Activated CD4-positive, alpha-beta T cell treated with anti-CD3 and anti-CD28 coated beads for 24 hours (primary cell): ENCODE measurements around the gene SIRT7.
A peak's percentile ranks its signal among the peaks of the same experiment; 100 is the strongest.
"Not testable (repeated sequence)": the region's sequence is repeated elsewhere in the genome, so short reads cannot be mapped to it uniquely, and the experiment has no call there.

ENCODE experiments used
- DNase-seq, 2 donors: peaks; one replicate each; pipeline ENCODE4 v3.0.0-alpha.2; 2020; ENCODE audit warnings: low read depth in 2 of 2

SIRT7 gene

GRCh38 chr17:81920612-81921536 lies 2.9 kb upstream of the SIRT7 start:
- DNase-seq: no peak

GRCh38 chr17:81918832-81919545 lies 1.0 kb upstream of the SIRT7 start:
- no peak for DNase-seq

- DNase-seq: not testable (repeated sequence)
These were observed 325 bp upstream of the SIRT7 start for GRCh38 chr17:81918333-81918669.

DNA sequence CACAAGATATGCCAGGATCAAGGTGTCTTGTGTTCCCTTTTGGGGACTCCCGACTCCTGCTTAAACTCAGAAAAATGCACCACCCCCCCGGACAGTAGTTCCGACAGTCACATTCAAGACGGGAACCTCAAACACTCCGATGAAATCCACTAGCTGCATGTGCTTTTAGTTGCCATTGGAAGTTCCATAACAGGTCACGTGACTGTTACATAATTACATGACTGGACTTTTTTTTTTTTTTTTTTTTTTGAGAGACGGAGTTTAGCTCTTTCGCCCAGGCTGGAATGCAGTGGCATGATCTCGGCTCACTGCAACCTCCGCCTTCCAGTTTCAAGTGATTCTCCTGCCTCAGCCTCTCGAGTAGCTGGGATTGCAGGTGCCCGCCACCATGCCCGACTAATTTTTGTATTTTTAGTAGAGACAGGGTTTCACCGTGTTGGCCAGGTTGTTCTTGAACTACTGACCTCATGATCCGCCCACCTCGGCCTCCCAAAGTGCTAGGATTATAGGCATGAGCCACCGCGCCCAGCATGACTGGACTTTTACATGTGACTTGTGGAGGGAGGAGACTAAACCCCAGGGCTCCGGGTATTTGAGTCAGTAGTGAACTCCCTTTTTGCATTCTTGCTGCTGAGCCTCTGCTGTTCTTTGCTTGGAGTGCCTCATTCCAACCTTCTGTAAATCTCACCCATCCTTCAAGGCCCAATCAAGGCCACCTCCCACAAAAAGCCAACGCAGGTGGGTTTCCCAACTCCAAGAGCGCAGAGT lies 1.6 kb downstream of the SIRT7 start:
- DNase-seq: no peak

- DNase-seq: no peak
These were observed 2.6 kb downstream of the SIRT7 start for GRCh38 chr17:81915331-81915730.

GRCh38 chr17:81914103-81914850 lies 3.7 kb downstream of the SIRT7 start:
- no peak for DNase-seq

GRCh38 chr17:81913394-81914102 lies 4.4 kb downstream of the SIRT7 start:
- no peak for DNase-seq

- no peak for DNase-seq
These were observed 5.3 kb downstream of the SIRT7 start for GRCh38 chr17:81912441-81913309.

DNA sequence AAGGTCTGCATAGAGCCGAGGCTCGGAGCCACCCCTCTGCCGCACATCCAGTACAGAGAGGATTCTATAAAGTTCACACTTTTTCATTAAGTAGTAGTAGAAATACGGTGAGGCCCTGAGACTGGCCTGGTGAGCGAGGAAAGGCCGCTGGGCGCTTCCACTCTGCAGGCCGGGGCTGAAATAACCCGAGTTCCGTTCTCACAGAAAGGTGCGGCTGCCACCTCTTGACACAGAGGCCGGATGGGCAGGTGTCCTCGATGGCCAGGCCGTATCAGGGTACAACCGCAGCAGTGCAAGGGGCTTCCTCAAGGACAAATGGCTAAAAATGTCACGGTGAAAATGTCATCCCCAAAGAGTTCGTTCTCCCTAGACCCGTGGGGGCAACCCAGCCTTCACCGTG lies 6.0 kb downstream of the SIRT7 start:
- DNase-seq: no peak

- DNase-seq: peak; percentile 88 to 94
These were observed 6.6 kb downstream of the SIRT7 start, which contains the start of gene PCYT2 for GRCh38 chr17:81911277-81911961. Gene PCYT2 (minus strand): TSS chr17:81911399. CDS start chr17:81911355, 44 bp downstream.

DNA sequence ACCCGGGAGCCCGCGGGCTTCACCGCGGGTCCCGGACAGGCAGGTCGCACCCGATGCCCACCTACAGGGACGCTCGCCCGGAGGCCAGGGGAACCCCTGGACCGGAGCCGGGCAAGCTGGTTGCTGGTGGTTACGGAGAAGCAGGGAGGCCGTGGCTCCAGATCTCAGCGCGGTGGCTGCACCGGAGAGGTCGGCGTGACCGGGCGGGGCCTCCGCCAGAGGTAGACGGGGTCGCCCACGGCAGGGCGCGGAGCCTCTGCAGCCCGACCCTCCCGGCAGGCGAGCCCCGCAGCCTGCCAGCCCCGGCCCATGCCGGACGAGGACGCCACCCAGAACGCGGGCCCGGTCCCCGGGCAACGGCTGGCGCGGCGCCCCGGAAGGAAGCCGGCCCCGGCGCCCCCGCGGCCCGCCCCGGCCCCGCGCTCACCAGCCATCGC lies 7.1 kb downstream of the SIRT7 start:
- DNase-seq: no peak

DNA sequence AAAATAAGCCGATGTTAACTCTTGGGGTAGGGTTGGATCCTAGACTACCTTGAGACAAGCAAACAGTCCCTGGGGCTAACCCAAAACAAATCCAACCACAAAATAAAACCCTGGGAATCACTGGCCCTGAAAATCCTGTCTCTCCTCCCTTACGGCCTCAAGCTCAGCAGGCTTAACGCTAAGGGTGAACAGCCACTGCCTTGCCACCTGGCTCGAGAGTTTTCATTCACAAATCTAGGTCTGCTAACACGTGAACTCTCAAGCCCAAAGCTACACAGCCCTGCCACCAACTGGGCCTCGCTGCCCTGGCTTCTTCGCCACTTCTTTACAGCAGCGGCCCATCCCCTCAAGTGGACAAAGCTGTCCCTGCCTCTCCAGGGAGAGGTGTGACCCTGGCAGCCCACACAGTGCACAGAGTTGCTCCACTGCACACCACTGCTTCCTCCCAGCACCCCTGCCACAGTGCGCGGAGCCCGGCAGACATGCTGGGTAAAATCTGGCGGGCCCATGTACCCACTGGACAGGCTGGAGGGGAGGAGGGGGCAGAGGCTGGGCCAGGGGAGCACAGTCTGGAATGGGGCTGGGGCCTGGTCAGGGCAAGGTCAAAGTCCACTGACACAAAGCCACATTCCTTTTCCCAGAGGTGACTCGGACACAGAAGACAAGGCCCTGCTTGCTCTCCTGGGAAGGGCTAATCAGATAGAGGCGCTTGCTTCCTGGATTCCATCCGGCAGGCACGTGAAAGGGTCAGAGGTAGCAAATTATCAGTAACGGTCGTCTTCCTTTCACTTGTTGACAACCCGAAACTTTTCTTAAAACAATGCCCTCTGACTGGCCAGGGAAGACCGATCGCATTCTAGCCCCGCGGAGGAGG lies 7.8 kb downstream of the SIRT7 start:
- DNase-seq: no peak

GRCh38 chr17:81909231-81909630 lies 8.7 kb downstream of the SIRT7 start:
- no peak for DNase-seq

GRCh38 chr17:81908793-81909192 lies 9.2 kb downstream of the SIRT7 start:
- no peak for DNase-seq

- no peak for DNase-seq
These were observed 10.5 kb downstream of the SIRT7 start for GRCh38 chr17:81907219-81908145.

GRCh38 chr17:81906476-81907218 lies 11.3 kb downstream of the SIRT7 start:
- DNase-seq: no peak
